GM23338 (cell line): ENCODE results near the gene IL17C.

ENCODE experiments used
- CREB1 ChIP-seq: fragments of 250-450 bp; sonication (Bioruptor Pico); IDR thresholded peaks from 2 replicates; pipeline ENCODE4 v1.5.0; 2020; ENCODE audit warnings: low read depth, mild to moderate bottlenecking, moderate library complexity
- POLR2AphosphoS5 ChIP-seq: IDR thresholded peaks from 2 replicates; pipeline ENCODE4 v1.6.1; 2016; ENCODE audit warnings: antibody characterized with exemption, low read depth
- REST ChIP-seq: IDR thresholded peaks from one replicate; pipeline ENCODE4 v1.6.1; 2018; ENCODE audit warnings: antibody characterized with exemption; ENCODE audit not compliant: unreplicated experiment
- TF ChIP-seq, protein P1 (sequence below), 2 experiments: fragments of 200-600 bp in 1 of 2; sonication (generic) in 1 of 2; conservative IDR thresholded peaks; 2 replicates each; pipeline versions ENCODE4 v1.5.1 to v1.6.1; 2016 to 2017; ENCODE audit warnings: antibody characterized with exemption in 2 of 2, low read depth in 2 of 2, mild to moderate bottlenecking in 2 of 2, moderate library complexity in 1 of 2

GRCh38 chr16:88600539-88600896, 37.9 kb upstream of the IL17C start:
- TF ChIP-seq, protein P1, sequence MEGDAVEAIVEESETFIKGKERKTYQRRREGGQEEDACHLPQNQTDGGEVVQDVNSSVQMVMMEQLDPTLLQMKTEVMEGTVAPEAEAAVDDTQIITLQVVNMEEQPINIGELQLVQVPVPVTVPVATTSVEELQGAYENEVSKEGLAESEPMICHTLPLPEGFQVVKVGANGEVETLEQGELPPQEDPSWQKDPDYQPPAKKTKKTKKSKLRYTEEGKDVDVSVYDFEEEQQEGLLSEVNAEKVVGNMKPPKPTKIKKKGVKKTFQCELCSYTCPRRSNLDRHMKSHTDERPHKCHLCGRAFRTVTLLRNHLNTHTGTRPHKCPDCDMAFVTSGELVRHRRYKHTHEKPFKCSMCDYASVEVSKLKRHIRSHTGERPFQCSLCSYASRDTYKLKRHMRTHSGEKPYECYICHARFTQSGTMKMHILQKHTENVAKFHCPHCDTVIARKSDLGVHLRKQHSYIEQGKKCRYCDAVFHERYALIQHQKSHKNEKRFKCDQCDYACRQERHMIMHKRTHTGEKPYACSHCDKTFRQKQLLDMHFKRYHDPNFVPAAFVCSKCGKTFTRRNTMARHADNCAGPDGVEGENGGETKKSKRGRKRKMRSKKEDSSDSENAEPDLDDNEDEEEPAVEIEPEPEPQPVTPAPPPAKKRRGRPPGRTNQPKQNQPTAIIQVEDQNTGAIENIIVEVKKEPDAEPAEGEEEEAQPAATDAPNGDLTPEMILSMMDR (conservative IDR thresholded peaks at IDR 0.05; ENCODE audit: low read depth in 2 of 2), result no peak
- TF ChIP-seq POLR2AphosphoS5 (no peak), REST (no peak), CREB1 (CRISPR knock-in tag) (no peak)
